GM12875 (cell line): Measurements from ENCODE around the gene SPATA31D4.
"Not testable (repeated sequence)": the region's sequence is repeated elsewhere in the genome, so short reads cannot be mapped to it uniquely, and the experiment has no call there.

Experiments
- H3K4me3 ChIP-seq: one replicate; pipeline ENCODE4 v1.5.1; 2011; ENCODE audit warnings: low read depth, low read length, control low read depth
- TF ChIP-seq, protein P1 (sequence below): IDR thresholded peaks from 2 replicates; pipeline ENCODE4 v1.5.1; 2011; ENCODE audit warnings: low read depth, mild to moderate bottlenecking, control low read depth, inconsistent platforms, low read length, moderate library complexity, borderline replicate concordance; ENCODE audit not compliant: insufficient read depth

Gene SPATA31D4

DNA sequence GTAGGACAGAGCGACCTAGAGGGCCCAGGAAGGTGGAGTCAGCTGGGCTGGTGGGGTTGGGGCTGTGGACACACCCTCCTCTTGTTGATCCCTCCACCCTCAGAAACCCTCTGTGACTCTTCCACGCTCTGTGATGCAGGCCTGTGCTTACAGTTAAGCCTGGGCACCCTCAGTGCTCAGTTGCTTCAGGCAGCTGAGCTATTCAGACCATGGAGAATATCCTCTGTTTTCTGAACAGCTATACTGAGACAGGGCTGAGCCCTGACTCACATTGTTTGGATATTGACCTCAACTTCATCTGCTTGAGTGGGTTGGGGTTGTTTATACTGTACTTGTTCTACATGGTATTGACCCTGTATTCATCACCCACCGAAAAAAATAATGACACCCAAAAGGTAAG is at the start of gene SPATA31D4:
Gene SPATA31D4, plus strand, starts transcription at position 124 of the 400 bp plus-strand sequence. Its CDS starts 86 bp downstream, at position 210.
- H3K4me3 ChIP-seq: not testable (repeated sequence)

DNA sequence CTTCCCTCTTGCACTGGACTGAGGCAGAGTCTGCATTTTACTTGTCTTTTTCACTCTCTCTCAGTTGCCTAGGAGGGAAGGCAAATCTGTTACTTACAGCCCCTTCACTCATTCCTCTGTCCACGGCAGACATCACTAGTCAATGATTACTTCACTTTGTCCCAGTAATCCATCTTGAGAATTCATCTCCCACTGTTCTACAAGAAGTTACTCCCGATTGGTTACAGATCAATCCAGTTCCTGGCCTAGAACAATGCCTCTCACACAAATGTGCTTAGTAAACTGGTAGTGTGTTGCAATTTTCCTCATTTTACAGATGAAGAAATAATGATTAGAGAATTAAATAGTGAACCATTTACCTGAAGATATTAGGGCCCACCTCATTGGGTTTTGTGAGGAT is 49.7 kb upstream of the SPATA31D4 start:
- TF ChIP-seq, protein P1, sequence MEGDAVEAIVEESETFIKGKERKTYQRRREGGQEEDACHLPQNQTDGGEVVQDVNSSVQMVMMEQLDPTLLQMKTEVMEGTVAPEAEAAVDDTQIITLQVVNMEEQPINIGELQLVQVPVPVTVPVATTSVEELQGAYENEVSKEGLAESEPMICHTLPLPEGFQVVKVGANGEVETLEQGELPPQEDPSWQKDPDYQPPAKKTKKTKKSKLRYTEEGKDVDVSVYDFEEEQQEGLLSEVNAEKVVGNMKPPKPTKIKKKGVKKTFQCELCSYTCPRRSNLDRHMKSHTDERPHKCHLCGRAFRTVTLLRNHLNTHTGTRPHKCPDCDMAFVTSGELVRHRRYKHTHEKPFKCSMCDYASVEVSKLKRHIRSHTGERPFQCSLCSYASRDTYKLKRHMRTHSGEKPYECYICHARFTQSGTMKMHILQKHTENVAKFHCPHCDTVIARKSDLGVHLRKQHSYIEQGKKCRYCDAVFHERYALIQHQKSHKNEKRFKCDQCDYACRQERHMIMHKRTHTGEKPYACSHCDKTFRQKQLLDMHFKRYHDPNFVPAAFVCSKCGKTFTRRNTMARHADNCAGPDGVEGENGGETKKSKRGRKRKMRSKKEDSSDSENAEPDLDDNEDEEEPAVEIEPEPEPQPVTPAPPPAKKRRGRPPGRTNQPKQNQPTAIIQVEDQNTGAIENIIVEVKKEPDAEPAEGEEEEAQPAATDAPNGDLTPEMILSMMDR: no peak
- H3K4me3 ChIP-seq: no peak overlapping the region

DNA sequence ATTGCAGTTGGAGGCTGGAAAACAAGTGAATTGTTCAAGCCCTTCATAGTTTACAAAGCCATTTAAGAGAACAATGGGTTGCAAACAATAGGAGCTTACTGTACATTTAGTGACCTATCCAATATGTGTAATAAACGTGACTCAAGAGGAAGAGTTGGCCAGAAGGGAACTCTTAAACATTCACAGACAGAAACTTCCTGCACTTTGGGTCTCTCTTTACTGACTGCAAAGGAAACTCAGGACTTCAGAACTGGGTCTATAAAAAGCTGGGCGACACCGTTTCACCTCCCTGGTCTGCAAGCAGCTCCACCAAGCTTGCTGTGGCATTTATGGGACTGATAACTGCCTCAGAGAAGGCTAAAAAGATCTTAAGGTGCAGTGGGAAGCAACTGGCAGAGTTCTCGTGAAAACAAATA is 48.7 kb upstream of the SPATA31D4 start:
- TF ChIP-seq, protein P1: no peak
- H3K4me3 ChIP-seq: no peak overlapping the region

DNA sequence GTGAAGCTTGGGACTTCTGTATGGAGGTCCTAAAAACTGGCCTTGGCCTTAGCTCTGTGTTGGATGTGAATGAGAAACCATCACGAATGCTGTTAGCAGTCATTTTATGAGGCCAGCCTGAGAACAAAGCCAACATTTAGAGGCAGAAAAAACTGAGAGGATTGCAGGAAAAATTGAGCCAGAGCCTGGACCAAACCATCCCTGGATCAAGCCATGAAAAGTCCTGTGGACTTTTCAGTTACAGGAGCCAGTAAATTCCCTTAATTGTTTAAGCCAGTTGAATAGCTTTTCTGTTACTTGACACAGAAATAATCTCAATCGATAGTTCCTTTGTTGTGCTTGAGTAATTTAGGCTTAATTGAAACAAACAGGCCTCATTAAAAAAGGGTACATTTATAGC is 42.6 kb upstream of the SPATA31D4 start:
- TF ChIP-seq, protein P1: no peak

DNA sequence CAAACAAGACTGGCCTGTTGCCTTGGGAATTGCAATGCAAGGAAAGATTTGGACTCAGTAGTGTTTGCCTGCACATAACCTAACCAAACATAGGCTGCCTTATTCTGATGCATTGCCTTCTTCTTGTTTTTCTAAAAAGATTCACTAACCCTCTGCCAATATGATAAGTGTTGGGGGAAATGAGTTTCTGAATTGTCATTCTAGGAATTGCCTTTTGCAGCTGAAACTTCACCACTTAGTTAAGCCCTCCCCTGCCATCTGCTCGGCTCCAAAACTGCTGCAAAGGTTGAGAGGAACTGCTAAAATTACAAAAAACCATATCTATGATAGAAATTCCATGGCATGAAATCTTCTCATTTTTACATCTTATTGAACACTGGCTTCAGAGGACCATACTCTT is 41.6 kb upstream of the SPATA31D4 start:
- no peak overlapping the region for H3K4me3 ChIP-seq
- TF ChIP-seq, protein P1: no peak

More for the DNA sequence above, 42.6 kb upstream of the SPATA31D4 start:
- no peak overlapping the region for H3K4me3 ChIP-seq

DNA sequence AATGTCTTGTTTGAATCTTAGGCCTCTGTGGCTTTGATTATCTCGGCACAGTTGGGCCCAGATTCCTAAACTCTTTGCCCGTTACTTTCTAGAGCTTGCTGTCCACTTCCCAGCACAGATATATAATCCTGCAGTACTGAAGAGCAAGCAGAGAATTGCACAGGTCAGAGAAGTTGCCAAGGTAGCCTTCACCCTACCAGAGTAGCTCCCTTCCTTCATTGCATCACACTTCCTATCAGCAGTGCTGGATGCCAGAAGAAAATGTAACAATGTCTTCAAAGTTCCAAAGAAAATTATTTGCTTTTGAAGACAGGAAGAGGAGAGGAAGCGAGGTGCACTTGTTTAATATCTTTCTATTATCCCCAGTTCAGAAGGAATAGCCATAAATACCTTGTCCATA is 38.1 kb upstream of the SPATA31D4 start:
- H3K4me3 ChIP-seq: no peak overlapping the region
- TF ChIP-seq, protein P1: no peak

DNA sequence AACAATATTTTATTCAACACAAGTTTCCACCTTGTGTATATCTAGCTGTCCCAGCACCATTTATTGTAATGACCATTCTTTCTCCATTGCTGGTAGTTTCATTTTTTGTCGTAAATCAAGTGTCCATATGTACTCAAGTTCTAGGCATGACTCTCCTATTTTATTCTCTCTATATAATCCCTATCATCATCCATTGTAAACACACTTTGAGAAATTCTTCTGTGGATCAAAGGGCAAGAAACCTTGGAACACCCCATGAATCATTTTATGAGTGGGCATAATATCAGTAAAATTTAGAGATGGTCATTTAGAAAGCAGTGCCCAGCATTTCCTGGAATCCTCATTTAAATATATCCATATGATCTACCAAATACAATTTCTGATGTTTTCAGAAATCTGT is 35.8 kb upstream of the SPATA31D4 start:
- TF ChIP-seq, protein P1: no peak
- H3K4me3 ChIP-seq: no peak overlapping the region

DNA sequence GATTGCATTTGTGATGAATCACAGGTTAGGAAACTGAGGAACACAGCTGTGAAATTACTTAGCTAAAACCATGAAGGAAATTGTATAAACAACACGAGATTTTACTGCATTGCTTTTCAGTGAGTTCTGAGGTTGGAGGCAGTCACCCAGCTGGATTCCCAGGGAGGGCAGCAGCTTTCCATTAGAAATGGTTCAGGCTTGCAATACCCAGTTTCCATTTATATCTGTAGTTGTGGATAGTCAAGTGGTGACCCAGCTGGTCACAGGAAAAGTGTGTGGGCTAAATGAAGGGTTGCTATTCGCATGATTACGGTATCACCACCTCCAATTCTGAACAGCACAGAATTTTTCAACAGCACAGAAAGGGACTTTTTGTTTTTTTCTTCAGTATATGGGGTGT is 34.3 kb upstream of the SPATA31D4 start:
- no peak overlapping the region for H3K4me3 ChIP-seq
- TF ChIP-seq, protein P1: no peak
